Lower lobe of right lung (tissue), 2 donors: Measurements from ENCODE around the gene MAD2L2. TPM values are rescaled to one million over a fixed set of nuclear protein-coding genes. Genes with fewer than 3 reads are reported as not detected.
A peak's percentile ranks its signal among the peaks of the same experiment; 100 is the strongest.

Experiments
- ATAC-seq, 2 donors: fragments of 200-7000 bp; cut with Tn5 transposase; one replicate each; pipeline ENCODE4 v1.9.1; 2020 to 2022; ENCODE audit warnings: mild to moderate bottlenecking in 2 of 2, moderate library complexity in 2 of 2
- DNase-seq: peaks from one replicate; pipeline ENCODE4 v3.0.0-alpha.2; 2020
- H3K27ac ChIP-seq: fragments of 200-600 bp; one replicate; pipeline ENCODE4 v1.8.0; 2022
- H3K27me3 ChIP-seq: fragments of 200-600 bp; one replicate; pipeline ENCODE4 v1.8.0; 2022; ENCODE audit warnings: low read depth
- H3K36me3 ChIP-seq: fragments of 200-600 bp; one replicate; pipeline ENCODE4 v1.8.0; 2022; ENCODE audit warnings: mild to moderate bottlenecking
- H3K4me1 ChIP-seq: fragments of 200-600 bp; one replicate; pipeline ENCODE4 v1.8.0; 2022
- H3K4me3 ChIP-seq: fragments of 200-600 bp; one replicate; pipeline ENCODE4 v1.8.0; 2022; ENCODE audit warnings: mild to moderate bottlenecking
- H3K9me3 ChIP-seq: fragments of 200-600 bp; one replicate; pipeline ENCODE4 v1.8.0; 2022
- intact Hi-C: fragments of 100-400 bp; cut with DNase I; formaldehyde crosslinking; loops from one replicate; pipeline ENCODE4 v1.11.0; 2022
- total RNA-seq: library from RNA; stranded (reverse); fragmentation: NEBNext Ultra II Directional; extraction: Animal tissue kit (Norgen Biotek cat#: 25700); gene quantifications from one replicate; pipeline ENCODE4 v1.2.1, GENCODE V29; 2021
- TF ChIP-seq, protein P1 (sequence below): fragments of 200-600 bp; IDR thresholded peaks from one replicate; pipeline ENCODE4 v1.8.0; 2022; ENCODE audit warnings: antibody characterized with exemption, mild to moderate bottlenecking
- donor health status: DM: no; HTN: yes; CAD: no; lungs with severe emphysema.

Gene MAD2L2
- total RNA-seq, 1 donor from 2014 or later, result 20.8 TPM

DNA sequence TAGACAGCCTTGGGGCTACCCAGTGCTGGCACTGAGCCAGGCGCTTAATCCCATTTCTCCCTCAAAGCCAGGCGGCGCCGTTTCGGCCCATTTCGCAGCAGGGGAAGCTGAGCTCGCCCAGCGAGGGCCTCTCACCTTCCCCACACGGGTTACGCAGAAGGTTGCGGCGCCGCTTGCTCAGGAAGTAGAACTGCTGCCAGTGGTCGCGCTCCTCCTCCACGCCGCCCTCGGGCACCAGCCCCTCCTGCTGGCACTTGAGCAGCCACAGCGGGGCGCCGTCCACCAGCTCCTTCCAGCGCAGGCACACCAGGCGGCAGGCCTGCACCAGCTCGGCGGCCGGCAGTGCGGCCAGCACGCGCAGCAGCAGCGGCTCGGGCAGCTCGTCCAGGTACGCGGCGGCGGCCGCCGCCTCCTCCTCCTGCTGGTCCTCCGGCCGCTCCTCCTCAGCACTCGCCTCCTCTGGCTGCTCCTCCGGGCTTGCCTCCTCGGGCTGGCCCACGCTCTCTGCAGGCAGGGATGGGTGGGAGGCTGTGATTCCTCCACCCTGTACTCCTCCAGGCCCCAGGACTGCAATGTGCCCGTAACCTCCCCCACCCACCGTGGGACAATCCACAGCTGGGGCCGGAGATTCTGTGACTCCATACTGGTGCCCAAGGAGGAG, 30.5 kb downstream of the MAD2L2 start:
- DNase-seq, result peak; percentile 90
- H3K36me3 ChIP-seq, result no peaks in the 10 kb centered on the region
- peak; percentile 77 to 78 for ATAC-seq

DNA sequence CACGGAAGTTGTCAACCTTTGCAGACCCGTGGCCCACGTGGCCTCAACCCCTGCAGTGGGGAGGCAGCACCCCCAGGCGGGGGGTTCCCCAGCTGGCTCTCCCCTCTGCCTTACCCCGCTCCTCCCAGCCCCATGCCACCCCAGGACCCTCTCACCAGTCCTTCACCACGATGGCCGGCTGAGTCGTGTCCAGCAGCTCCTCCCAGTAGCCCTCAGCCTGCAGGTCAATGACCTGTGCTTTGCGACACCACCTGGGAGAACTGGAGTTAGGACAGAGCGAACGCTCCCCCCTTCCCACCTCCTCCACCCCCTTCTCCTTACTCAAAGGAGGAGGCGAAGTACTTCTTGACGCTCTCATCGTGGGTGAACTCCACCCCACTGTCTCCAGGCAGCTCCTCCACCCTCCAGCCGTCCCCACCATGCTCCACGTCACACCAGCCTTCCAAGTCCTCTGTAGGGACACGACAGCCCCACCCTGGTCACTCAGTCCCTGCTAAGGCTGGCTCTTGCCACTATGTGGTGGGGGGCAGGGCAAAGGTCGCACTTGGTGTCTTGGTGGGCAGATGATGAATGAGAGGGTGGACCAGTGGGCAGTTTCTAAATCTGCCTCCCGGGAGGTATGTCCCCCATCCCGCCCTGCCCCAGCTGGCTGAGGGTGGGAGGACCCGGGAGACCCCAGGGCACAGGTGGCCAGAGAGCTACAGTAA, 31.2 kb downstream of the MAD2L2 start:
- Histone ChIP-seq H3K4me3 (peak overlapping the region; percentile 42), H3K27ac (peak overlapping the region; percentile 39), H3K9me3 (no peaks in the 10 kb centered on the region), H3K27me3 (peaks cover 14% of the 10 kb centered on the region), H3K36me3 (no peaks in the 10 kb centered on the region), H3K4me1 (peaks cover 30% of the 10 kb centered on the region)
- TF ChIP-seq, protein P1, sequence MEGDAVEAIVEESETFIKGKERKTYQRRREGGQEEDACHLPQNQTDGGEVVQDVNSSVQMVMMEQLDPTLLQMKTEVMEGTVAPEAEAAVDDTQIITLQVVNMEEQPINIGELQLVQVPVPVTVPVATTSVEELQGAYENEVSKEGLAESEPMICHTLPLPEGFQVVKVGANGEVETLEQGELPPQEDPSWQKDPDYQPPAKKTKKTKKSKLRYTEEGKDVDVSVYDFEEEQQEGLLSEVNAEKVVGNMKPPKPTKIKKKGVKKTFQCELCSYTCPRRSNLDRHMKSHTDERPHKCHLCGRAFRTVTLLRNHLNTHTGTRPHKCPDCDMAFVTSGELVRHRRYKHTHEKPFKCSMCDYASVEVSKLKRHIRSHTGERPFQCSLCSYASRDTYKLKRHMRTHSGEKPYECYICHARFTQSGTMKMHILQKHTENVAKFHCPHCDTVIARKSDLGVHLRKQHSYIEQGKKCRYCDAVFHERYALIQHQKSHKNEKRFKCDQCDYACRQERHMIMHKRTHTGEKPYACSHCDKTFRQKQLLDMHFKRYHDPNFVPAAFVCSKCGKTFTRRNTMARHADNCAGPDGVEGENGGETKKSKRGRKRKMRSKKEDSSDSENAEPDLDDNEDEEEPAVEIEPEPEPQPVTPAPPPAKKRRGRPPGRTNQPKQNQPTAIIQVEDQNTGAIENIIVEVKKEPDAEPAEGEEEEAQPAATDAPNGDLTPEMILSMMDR, result no peak
- DNase-seq, result peak; percentile 64
- ATAC-seq, result peak; percentile 38 to 47
- intact Hi-C loops, result loop anchor here (10.0 kb wide), 1 partner anchor 405 kb away; no protein-coding TSS in a partner anchor

More for the DNA sequence above, 30.5 kb downstream of the MAD2L2 start:
- Histone ChIP-seq H3K27ac (peak overlapping the region; percentile 39), H3K27me3 (peaks cover 14% of the 10 kb centered on the region), H3K4me3 (peak overlapping the region; percentile 42), H3K9me3 (no peaks in the 10 kb centered on the region), H3K4me1 (peaks cover 35% of the 10 kb centered on the region)
- intact Hi-C loops, result no loop called here
- TF ChIP-seq, protein P1, result peak; percentile 80

DNA sequence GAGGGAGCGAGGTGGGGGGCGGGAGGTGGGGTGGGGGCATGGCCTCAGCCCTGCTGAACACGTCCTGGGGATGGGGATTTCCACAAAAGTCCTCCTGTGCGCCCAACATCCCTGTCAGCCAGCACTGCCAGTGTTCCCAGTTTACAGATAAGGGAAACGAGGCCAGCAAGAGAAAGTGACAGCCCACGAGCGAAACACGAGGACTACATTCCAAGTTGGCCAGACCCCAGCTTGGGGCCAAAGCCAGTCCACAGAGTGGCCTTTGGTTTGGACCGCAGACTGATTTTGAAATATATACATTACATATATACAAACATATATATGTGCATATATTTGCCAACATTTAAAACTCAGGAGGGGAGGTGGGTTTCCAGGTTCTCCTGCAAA, 31.7 kb downstream of the MAD2L2 start:
- H3K9me3 ChIP-seq, result no peaks in the 10 kb centered on the region
- TF ChIP-seq, protein P1, result no peak
- no peak for DNase-seq
- peaks cover 30% of the 10 kb centered on the region for H3K4me1 ChIP-seq
- peak overlapping the region; percentile 11 for H3K4me3 ChIP-seq
- H3K27me3 ChIP-seq, result peaks cover 14% of the 10 kb centered on the region
- intact Hi-C loops, result loop anchor here (10.0 kb wide), 1 partner anchor 404 kb away; no protein-coding TSS in a partner anchor
- H3K27ac ChIP-seq, result no peak overlapping the region
- ATAC-seq, result no peak
- H3K36me3 ChIP-seq, result no peaks in the 10 kb centered on the region

DNA sequence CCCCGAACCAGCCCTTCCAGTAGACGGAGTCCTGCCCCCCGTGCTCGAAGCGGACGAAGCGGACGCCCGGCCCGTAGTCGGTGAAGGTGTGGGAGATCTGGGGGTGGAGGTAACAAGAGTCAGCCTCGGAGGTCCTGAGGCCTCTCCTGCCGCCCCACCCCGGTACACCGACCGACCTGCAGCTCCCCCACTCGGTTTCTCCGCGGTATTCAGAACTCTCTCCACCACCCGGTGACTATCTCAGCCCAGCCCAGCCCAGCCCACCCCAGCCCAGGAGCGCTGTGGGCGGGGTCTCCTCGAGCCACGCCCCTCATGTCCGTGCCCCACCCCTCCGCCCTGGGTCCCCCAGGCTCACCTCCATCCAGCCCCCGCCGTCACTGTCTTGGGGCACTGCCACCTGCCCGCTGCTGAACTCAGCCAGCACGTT, 32.2 kb downstream of the MAD2L2 start:
- Histone ChIP-seq H3K36me3 (no peaks in the 10 kb centered on the region), H3K4me1 (peaks cover 30% of the 10 kb centered on the region), H3K27me3 (peaks cover 14% of the 10 kb centered on the region), H3K4me3 (peak overlapping the region; percentile 11), H3K27ac (no peak overlapping the region), H3K9me3 (no peaks in the 10 kb centered on the region)
- intact Hi-C loops, result loop anchor here (10.0 kb wide), 1 partner anchor 404 kb away; no protein-coding TSS in a partner anchor
- ATAC-seq (peak; percentile 61 to 66), DNase-seq (peak; percentile 66)
- TF ChIP-seq, protein P1, result no peak

DNA sequence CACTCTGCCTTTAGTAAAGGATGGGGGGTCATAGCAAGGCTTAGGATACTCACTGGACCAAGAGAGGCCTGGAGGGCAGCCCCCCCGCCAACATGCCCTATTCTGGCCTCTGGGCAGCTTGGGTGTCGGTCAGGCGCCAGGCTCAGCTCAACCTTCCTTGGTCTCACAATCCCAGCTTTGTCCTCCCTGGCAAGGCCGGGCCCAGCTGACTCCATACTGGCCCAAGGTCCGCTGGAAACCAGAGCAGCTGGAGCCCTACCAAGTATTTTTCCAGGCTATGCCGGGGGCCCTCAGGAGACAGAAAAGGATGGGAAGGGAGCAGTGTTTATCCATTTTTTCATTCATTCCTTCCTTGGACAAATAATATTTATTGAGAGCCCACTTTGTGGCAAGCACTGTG, 32.9 kb downstream of the MAD2L2 start:
- TF ChIP-seq, protein P1, result no peak
- Histone ChIP-seq H3K27me3 (peaks cover 14% of the 10 kb centered on the region), H3K9me3 (no peaks in the 10 kb centered on the region), H3K4me1 (peaks cover 30% of the 10 kb centered on the region), H3K36me3 (no peaks in the 10 kb centered on the region), H3K4me3 (no peak overlapping the region), H3K27ac (no peak overlapping the region)
- intact Hi-C loops, result loop anchor here (10.0 kb wide), 1 partner anchor 403 kb away; no protein-coding TSS in a partner anchor
- no peak for ATAC-seq
- no peak for DNase-seq
